COLO668 (cell line): ENCODE measurements around the gene MYO15A.

Source experiments
- DNase-seq: peaks from one replicate; lab custom pipeline; 2025; ENCODE audit not compliant: unreplicated experiment; lab: John Stamatoyannopoulos, UW

MYO15A gene

GRCh38 chr17:18108401-18109312 lies at the start of gene MYO15A:
TSS of gene MYO15A (plus strand) at chr17:18108756. CDS start at chr17:18118801, 10,045 bp downstream.
- DNase-seq: no peak

GRCh38 chr17:18059283-18059682 lies 49.3 kb upstream of the MYO15A start:
- DNase-seq: no peak

- DNase-seq: no peak
Measured at GRCh38 chr17:18064053-18064452, 44.5 kb upstream of the MYO15A start.

GRCh38 chr17:18065546-18065945 lies 43.0 kb upstream of the MYO15A start:
- DNase-seq: no peak

- no peak for DNase-seq
Measured at GRCh38 chr17:18066866-18067265, 41.7 kb upstream of the MYO15A start.

- no peak for DNase-seq
Measured at GRCh38 chr17:18069101-18069500, 39.5 kb upstream of the MYO15A start.

GRCh38 chr17:18070861-18071340 lies 37.7 kb upstream of the MYO15A start:
- no peak for DNase-seq

- no peak for DNase-seq
Measured at GRCh38 chr17:18071751-18072150, 36.8 kb upstream of the MYO15A start.

- DNase-seq: no peak
Measured at GRCh38 chr17:18074566-18075272, 33.8 kb upstream of the MYO15A start.

- no peak for DNase-seq
Measured at GRCh38 chr17:18076936-18077335, 31.6 kb upstream of the MYO15A start.

GRCh38 chr17:18079543-18079942 lies 29.0 kb upstream of the MYO15A start:
- no peak for DNase-seq

GRCh38 chr17:18084256-18084655 lies 24.3 kb upstream of the MYO15A start:
- no peak for DNase-seq

GRCh38 chr17:18087610-18088491 lies 20.7 kb upstream of the MYO15A start, which contains the start of gene DRG2:
TSS of gene DRG2 (plus strand) at chr17:18087948. CDS start at chr17:18088024, 76 bp downstream.
- DNase-seq: peak; percentile 88

GRCh38 chr17:18089613-18090012 lies 18.9 kb upstream of the MYO15A start:
- no peak for DNase-seq

GRCh38 chr17:18093616-18094408 lies 14.7 kb upstream of the MYO15A start:
- peak; percentile 58 for DNase-seq

- DNase-seq: no peak
Measured at GRCh38 chr17:18094409-18094807, 14.1 kb upstream of the MYO15A start.

GRCh38 chr17:18099516-18099915 lies 9.0 kb upstream of the MYO15A start:
- no peak for DNase-seq

- no peak for DNase-seq
Measured at GRCh38 chr17:18100616-18101015, 7.9 kb upstream of the MYO15A start.

GRCh38 chr17:18101828-18102227 lies 6.7 kb upstream of the MYO15A start:
- DNase-seq: no peak

GRCh38 chr17:18102640-18103039 lies 5.9 kb upstream of the MYO15A start:
- DNase-seq: no peak
